GM21528 (cell line): ENCODE measurements around the gene ACTN1.

Experiments used
- ATAC-seq: cut with Tn5 transposase; IDR thresholded peaks from one replicate; pipeline ENCODE4 v1.9.1; 2021; ENCODE audit warnings: mild to moderate bottlenecking, moderate library complexity; ENCODE audit not compliant: unreplicated experiment, low FRiP score

The ACTN1 gene

DNA sequence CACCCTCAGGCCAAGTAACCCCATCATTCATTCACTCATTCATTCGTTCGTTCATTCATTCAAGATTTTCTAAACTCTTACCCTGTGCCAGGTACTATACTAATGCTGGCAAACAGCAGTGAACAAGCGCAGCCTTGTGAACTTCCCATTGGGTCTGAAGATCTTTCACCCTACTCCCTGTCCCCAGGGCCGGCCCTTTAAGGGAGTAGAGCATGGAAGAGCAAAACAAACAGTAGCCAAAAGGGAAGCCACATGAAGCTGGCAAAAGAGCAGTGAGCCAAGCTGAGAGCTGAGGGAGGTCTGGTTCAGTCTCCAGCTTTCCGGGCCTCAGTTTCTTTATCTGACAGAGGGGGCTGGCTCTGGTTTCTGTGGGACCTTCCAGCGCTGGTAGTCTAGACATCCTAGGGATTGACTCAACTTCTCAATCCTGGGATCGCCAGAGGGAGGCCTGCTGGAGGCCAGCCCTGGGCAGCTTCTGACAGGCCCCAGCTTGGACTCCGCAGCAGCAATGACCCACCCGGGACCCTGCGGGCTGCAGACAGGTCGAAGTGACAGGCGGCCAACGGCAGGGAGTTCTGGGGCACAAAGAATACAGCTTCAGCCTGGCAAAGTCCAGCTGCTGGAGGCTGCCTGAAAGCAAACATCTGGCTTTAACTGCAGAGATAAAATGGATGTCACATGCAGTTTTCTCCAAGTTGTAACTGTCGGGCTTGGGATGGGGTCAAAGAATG is 27.1 kb downstream of the ACTN1 start:
- ATAC-seq = no peak

DNA sequence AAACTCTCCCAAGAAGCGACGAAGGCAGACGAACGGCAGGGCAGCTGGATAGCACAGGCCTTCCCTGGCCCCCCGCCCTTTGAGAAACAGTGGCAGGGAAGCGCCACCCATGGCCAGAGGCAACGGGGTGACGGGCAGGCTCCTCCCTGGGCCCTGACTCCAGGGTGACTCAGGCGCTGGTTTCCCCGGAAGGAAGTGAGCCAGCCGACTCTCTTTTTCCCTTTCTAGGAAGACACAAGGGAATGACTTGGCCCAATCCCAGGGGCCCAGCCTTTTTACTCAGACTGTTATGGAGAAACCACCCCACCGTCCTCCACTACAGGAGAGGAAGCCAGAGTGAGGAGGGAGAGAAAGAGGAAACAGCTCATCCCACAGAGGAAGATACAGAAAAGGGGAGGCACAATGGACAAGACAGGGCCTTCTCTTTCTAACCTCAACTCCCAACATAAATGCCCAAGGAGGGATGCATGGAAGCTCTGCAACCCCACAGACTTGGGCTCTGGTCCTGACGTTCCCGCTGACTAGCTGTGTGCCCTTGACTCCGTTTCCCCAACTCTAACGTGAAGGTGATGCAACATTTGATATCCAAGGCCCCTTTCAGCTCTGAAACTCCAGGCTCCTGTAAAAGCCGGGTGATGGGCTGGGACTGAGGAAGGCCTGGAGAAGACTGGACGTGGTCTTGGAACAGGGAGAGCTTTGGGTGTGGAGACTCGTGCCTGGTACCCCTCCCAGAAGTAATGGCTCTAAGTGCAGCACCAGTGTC is 27.9 kb downstream of the ACTN1 start:
- no peak for ATAC-seq

DNA sequence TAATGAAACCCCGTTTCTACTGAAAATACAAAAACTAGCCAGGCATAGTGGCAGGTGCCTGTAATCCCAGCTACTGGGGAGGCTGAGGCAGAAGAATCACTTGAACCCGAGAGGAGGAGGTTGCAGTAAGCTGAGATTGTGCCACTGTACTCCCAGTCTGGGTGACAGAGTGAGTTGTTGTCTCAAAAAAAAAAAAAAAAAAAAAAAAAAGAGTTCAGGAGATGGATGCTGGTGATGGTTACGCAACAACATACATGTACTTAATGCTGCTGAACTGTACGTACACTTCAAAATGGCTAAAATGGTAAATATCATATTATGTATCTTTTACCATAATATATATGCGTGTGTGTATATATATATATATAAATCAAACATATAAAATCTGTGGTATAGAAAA is 29.0 kb downstream of the ACTN1 start:
- no peak for ATAC-seq

DNA sequence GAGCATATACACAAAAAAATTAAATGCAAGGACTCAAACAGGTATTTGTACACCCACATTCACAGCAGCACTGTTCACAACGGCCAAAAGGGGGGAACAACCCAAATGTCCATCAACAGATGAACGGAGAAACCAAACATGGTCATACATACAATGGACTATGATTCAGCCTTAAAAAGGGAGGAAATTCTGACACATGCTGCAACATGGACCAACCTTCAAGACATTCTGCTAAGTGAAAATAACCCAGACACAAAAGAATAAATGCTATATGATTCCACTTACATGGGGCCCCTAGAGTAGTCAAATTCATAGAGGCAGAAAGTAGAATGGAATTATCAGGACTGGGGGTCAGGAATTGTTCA is 29.5 kb downstream of the ACTN1 start:
- no peak for ATAC-seq

DNA sequence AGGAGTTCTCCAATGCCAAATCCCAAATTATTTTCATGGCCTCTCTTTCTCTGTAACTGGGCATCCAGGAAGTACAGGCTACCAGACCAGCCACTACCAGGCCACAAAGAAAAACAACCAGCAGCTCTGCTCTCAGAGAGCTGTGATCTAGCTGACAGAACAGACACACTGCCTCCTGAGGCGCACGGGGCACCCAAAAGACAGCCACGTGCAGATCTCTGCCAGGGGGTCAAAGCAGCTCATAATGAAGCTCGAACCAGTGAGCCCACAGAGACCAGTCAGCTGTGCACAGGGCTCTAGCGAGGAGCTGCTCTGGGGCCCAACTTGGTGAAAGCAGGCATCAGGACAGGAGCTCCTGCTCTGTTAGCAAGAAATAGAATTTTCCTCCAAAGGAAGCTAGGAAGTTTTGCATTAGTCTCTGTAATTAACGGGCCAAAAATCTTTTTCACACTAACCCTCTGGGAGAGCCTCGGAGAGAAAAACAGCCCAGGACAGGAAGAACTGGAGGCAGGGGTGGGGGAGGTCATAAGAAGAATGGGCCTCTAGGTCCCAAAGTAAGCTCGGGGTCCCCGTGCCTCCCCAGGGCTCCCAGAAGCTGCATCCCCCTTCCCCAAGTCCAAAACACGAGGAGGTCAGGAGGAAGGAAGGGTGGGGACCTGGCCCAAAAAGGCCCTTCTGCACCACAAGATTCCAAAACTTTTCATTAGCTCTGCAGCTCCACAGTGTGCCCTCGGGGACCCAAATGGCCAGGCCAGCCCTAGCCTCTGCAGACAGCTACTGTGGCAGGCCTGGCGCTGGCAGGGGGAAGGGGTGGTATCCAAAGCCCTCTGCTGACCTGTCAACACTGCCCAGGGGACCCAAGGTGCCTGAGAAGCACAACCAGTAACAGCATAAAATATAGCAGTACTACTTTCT is 30.2 kb downstream of the ACTN1 start:
- no peak for ATAC-seq

DNA sequence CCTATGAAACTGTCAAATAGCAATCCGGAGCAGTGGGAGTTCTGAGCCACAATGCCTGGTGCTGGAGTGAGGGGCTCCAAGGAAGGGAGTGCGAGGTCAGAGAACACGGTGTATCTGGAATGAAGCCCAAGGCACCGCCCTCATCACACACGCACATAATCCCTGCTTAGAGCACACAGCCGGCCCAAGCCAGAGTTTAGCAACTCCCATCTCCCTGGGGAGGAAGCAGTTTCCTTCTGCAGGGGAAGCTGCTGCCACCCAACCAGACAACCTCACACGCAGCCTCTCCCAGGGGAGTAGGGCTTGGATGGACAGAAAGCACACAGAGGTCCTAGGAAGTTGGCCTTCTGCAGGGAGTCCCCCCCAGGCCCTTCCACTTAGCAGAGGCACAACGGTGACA is 31.3 kb downstream of the ACTN1 start:
- no peak for ATAC-seq

DNA sequence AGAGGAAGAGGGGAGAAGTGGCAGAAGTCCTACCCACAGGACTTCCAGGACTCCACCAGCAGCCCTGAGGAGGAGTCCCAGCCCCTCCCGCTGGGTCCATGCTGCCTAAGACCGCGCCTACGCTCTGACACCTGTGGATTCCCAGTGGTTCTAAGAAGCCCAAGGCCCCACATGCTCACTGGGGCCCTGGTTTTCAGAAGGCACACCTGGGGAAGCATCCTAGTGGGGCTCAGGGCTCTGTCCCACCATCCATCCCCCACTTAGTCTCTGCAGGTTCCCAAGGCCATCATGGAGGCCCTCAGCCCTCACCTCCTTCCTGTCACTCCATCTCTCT is 32.6 kb downstream of the ACTN1 start:
- ATAC-seq = no peak

DNA sequence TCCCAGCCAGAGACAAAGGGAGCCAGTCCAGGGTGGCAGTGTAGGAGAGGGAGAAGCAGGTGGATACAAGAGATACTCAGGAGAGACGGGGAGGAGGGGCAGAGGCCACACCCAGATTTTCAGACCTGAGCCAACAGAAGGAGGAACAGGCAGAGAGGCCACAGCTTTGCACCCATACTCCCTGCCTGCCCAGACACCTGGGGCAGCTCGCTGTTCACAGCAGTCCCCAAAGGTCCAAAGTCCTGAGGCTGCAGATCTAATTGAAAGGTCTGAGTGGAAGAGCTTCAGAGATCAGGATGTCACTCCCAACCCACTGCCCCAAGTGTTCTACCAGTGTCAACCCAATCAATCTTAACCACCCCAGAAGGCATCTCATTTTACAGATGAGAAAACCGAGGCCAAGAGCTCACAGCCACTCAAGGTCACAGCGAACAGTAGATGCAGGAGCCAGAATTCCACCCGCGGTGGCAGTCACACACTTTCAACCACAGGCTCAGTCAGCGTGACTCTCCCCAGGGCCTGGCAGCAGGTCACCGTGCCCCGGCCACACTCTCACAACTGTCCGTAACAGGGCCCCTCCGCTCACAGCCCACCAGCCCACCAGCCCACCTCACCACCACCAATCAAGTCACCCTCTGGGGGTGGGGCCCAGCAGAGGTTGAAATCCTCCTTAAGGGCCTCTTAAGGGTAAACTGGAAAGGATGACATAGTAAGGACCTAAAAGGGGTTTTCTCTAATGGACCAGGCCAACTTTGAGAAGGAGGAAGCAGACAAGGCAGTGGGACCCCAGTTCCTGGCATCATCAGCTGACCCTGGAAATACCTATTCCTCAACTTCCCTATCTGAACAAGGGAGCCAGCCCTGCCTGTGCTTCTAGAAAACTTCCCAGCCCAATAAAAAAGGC is 33.3 kb downstream of the ACTN1 start:
- no peak for ATAC-seq

DNA sequence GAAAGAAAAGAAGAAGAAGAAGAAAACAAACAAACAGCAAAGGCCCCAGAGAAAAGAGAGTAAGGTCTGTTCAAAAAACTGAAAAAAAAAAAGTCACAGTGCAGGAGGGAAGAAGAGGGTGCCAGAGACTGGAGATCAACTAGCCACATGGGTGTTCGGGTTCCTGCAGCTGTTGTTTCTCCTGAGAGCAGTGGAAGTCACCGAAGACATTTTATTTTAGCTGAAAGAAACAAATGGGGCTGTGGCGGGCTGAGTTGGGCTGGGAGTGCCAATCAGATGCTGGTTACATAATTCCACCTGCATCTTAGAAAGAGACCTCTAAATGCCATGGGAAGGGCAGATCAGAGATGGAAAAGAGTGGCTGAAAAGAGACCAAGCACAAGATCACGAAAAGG is 33.9 kb downstream of the ACTN1 start:
- no peak for ATAC-seq

DNA sequence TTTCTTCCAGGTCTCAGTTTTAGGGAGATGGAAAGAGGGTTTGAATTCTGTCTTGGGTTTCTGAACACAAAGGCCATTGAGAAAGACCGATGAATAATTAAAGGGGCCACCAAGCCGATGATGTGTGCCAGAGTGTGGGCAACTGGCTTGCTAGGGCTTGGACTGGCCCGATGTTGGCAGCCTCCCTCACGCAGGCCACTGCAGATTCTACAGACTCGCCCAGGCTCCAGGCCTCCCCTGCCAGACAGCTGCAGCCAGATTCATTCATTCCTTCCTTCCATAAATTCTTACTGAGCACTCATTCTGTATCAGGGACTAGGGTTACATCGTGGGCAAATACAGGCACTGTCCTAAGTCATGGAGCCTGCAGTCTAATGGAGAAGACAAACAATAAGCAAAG is 34.9 kb downstream of the ACTN1 start:
- ATAC-seq = no peak

DNA sequence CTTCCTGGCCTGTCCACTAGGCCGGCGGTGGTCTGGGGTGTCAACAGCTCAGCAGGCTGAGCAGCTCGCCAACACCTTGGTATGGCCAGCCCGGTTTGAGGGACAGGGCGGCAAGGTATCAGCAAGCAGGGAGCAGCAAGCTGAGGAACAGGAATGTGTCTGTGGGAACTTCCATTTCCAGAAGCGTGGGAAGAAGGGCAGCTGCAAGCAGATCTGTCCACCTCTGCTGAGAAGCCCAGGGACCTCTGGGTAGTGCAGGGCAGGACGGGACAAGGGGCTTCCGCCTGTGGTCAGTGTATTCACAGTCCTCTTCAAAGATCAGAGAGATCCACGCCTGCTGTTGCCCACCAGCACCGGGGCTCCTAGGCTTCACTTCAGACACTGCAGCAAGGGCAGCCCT is 36.0 kb downstream of the ACTN1 start:
- ATAC-seq = no peak

DNA sequence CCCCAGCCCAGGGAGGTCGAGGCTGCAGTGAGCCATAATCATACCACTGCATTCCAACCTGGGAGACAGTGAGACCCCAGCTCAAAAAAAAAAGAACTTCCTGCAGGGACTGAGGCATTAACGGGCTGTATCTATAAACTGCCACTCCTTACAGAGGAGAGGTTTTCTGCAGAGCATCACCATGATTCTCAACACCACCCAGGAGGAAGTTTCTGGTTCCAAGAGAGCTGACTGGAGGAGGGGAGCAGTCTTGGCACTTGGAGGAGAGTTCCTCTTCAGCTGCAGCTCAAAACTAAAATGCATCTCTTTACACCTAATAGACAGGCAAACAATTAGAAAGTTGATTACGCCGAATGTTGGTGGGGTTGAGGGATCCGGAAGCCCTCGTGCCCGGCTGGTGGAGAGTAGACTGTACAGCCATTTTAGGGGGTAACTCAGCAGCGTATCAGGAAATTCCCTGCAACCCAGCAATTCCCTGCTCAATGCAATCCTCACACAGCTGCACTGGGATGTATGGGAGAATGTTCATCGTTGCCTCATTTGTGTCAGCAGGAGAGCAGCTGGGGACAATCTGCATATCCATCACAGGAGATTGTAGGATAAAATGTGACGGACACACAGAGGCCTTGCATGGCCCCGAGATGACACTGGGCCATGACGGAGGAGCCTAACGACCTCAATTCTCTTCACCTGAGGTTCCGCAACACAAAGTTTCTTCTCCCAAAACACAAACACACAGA is 36.6 kb downstream of the ACTN1 start:
- no peak for ATAC-seq

DNA sequence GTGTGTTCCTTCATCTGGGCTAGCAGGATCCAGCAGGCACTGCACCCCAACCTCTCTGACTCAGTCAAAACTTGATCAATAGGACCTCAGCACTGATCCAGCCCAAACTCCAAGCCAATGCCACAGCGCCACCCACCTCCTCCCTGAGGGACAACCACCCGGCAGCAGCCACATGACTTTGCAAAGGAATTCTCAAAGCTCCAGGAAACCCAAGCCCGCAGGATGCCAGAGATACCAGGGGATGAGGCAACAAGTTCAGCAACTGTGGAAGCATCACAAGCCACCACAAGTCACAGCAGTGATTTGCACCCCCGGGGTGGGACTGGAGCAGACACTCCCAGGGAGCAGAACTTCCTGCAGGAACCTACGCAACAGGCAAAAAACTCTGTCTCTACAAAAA is 37.3 kb downstream of the ACTN1 start:
- ATAC-seq = no peak

DNA sequence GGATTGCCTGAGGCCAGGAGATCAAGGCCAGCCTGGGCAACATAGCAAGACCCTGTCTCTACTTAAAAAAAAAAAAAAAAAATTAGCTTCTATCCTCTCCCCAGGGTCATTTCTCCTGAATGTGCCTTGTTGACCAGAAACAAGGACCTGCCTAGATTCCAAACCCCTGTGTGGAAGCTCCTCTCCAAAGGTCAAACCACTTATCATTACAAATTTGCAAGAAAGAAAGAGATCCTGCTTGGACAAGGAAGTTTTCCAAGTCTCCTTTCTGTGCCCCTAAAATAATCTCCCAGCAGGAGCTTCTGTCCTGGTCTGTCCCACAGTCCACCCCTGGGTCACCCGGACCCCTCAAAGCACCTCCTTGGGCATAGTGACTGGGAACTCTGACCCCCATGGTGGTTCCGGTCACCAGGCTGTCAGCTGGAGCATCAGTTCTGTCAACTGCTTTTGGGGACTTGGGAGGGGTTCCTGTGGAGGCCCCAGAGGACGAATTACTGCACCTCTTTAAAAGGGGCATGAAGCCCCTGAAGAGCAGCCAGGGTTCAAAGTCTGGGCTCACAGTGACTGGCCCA is 38.4 kb downstream of the ACTN1 start:
- no peak for ATAC-seq

DNA sequence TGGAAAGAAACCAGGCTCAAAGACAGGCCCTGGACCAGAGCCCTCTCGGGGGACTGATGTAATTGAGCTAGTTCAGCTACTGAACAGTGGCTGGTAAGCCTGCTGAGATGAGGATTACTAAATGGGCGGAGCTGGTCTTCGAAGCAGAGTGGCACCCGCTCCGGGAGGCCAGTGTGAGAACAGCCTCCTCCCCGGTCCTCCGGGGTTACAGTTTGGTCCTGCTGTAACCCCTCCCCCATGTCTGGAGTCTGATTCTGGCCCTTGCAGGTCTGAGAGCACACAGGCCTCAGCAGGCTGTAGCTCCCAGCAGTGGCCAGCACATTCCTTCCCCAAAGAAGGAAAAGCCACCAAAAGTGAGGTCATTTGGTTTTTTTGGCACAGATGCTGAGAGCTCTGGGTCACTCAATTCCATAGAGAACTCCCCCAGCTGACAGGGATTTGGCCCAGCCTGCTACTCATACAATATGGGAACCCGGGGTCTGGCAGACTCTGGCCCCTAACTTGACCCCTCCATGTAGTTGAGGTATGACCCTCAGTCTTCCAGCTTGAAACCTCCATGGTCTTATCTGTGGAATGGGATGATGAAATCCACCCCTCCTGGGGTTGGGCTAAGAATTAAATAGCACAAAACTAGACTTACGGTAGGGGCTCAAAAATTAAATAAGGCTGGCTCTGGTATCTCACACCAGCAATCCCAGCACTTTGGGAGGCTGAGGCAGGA is 39.0 kb downstream of the ACTN1 start:
- no peak for ATAC-seq

DNA sequence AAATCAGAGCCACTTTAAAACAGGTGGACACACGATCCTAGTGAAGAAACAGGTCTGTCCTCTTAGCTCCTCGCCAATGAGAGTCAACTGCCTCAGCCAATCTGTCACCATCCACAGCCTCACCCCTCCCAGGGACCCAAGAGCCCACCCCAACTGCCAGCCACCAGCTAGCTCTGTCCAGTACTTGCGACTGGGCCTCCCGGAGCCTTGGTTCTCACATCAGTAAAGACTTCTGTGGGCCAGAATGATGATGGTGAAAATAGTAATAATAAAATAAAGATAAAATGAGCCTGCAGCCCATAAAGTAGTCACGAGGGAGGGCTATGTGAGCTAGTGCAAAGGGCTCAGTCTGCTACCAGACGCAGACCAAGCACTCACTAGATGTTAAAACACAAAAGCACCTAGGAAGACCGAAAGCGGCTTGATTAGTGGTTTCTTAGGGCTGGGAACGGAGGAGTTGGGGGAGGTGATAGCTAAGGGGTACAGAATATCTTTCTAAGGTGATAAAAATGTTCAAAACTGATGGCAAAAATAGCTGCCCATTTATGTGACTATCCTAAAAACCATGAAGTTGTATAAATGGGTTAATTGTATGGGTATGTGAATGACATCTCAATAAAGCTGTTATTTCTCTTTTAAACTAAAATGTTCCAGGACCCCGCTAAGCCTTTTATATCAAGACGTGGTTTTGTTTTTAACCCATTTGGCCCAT is 39.8 kb downstream of the ACTN1 start:
- ATAC-seq = no peak

DNA sequence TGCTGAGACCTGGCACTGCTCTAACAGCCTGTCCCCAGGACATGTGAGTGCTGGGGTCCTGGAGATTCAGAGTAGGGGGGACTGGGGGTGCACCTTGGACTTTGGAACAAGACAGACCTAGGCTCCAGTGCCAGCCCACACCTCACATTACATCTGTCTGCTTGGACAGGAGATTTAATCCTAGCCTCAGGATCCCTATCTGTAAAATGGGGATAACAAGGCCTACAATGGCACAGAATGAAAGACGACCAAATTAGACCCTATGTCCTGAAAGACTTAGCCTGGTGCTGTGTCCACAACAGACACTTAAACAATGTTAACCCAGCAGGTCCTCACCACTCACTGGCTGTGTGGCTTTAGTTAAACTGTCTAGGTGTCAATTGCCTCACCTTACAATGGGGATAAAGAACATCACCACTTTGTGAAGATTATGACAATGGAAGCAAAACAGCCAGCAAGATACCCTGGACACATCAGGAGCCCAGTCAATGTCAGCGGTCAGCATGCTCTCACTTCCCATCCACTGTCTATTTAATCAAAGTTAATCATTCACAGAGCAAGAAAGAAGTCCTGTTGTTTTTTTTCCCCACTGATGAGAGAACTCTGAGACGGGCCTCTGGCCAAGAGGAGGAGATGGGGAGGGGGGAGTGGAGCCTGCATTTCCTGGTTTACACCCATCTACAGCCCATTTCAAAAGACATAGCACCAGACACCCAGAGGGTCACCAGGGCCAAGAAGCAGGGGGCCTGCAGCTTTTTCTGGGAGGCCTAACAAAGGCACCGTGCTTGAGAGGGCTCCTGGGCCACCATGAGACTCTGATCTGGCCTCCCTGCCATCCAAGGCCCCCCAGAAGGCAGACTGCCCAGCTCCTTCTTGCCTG is 40.6 kb downstream of the ACTN1 start:
- ATAC-seq = no peak
